Mammary microvascular endothelial cell (primary cell): ENCODE results near the gene KIN. TPM values are rescaled to one million over a fixed set of nuclear protein-coding genes. Genes with fewer than 3 reads are reported as not detected.

ENCODE experiments used
- total RNA-seq: library from RNA; depleted of rRNA; stranded (reverse); fragments of >200 nt; gene quantifications from 2 replicates; pipeline ENCODE4 v1.2.3, GENCODE V29; 2015

The KIN gene, protein sequence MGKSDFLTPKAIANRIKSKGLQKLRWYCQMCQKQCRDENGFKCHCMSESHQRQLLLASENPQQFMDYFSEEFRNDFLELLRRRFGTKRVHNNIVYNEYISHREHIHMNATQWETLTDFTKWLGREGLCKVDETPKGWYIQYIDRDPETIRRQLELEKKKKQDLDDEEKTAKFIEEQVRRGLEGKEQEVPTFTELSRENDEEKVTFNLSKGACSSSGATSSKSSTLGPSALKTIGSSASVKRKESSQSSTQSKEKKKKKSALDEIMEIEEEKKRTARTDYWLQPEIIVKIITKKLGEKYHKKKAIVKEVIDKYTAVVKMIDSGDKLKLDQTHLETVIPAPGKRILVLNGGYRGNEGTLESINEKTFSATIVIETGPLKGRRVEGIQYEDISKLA
- total RNA-seq: 6.3 and 14.1 TPM in 2 replicates

DNA sequence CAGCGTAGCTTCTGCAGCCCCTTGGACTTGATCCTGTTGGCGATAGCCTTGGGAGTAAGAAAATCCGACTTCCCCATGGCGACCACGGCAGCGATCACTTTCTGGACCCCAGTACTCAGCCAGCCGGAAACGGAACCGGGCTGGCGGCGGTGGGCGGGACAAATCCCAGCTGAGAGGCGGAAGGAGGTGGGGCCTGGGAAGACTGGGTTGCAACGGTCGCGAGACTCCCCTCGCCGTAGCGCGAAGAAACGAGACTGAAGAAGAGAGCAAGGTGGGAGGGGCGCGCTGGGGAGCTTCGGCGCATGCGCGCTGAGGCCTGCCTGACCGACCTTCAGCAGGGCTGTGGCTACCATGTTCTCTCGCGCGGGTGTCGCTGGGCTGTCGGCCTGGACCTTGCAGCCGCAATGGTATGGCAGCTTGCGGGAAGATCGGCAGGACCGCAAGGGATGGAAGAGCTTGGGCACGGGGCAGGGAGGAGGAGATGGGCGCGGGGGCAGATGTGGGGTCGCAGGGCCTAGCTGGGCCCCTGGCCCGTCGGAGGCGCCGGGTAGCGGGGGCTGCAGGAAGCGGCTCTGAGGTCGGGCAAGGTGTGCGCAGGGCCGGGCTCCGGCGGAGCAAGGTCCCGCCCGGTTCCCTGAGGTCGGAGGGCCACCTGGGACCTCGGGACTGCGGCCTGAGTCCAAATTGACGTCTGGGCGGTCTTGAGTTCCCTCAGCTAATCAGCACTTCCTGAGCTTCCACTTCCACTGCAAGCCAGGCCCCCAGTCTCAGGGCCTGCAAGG is at the start of gene KIN, which contains the start of gene ATP5F1C:
TSS of gene KIN (minus strand) at position 137 of the 782 bp plus-strand sequence. CDS start at position 77, 60 bp downstream.
TSS of gene ATP5F1C (plus strand) at position 321 of the 782 bp plus-strand sequence. CDS start at position 352, 31 bp downstream.

DNA sequence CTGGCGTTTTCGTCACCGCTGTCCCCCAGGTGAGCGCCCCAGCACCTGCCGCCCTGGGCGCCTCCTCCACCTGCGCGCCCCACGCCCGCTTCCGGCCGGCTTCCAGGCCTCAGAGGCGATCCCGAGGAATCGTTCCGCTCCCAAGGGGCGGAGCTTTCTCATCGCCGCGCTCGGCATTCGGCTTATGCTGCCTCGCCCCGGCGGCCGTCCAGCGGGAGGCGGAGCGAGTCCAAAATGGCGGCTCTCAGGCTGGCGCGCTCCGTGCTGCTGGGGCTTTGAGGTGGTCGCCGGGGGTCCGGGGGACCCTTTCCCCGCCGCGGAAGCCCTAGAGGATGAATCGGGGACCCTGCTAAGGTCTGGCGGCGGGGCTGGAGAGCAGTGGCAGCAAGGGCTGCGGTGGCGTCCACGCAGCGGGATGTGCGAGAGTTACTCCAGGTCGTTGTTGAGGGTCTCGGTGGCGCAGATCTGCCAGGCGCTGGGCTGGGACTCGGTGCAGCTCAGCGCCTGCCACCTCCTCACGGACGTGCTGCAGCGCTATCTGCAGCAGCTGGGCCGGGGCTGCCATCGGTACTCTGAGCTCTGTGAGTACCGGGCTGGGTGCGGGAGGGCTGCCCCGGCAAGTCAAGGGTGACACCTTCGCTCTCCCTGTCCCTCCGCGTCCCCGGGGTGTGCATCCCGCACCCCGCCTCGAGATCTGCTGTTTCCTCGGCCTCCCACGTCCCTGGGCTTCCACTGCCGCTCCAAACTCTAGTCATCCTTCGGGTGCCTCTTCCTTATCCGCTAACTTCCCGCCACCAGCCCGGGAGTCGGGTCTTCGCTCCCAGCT is 30.7 kb upstream of the KIN start, which contains the start of gene TAF3:
TSS of gene TAF3 (plus strand) at position 211 of the 826 bp plus-strand sequence. CDS start at position 416, 205 bp downstream.

DNA sequence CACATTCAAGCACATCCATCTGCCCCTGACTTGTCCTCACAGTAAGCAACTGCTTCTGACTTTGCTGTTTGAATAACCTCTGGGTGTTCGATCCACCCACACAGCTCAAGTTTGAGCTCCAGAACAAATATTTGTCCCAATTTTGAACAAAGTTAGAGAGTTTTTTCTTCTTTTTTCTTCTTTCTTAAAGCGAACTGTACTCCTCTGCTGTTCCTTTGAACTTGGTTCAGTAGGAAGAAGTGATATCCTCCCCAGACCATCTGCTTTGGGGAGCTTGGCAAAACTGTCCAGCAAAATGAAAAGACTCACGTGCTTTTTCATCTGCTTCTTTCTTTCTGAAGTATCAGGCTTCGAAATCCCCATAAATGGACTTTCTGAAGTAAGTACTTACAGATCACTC is 84.7 kb downstream of the KIN start, which contains the start of gene ITIH2:
TSS of gene ITIH2 (plus strand) at position 177 of the 400 bp plus-strand sequence. CDS start at position 296, 119 bp downstream.

Other genes starting within 250 kb of the KIN start
- 0.30 and 0.80 TPM in 2 replicates for gene ITIH5, start 121.0 kb downstream of the KIN start, total RNA-seq
- gene ITIH2, start 84.7 kb downstream of the KIN start, total RNA-seq: not detected in 2 replicates
- gene ATP5F1C, start 184 bp upstream of the KIN start, total RNA-seq: 300 and 404 TPM in 2 replicates
- 3.1 and 4.0 TPM in 2 replicates for gene TAF3, start 30.5 kb upstream of the KIN start, total RNA-seq